ENCODE data around the gene CENPB. TPM values are rescaled to one million over a fixed set of nuclear protein-coding genes. Genes with fewer than 3 reads are reported as not detected.

The CENPB gene
- total RNA-seq, 3 donors from 2014 or later, result 71.7 to 114 (median 75.0) TPM

GRCh38 chr20:3759884-3760283 is 26.7 kb downstream of the CENPB start:
- no peak for ATAC-seq
- H3K4me3 ChIP-seq, result no peak overlapping the region
- intact Hi-C loops (cut with DNase I, micrococcal nuclease), result no loop called here
- no peaks in the 10 kb centered on the region for H3K36me3 ChIP-seq (ENCODE audit: low read depth)
- TF ChIP-seq CTCF (IDR thresholded peaks at IDR 0.05), result no peak
- no peak for DNase-seq
- no peaks in the 10 kb centered on the region for H3K9me3 ChIP-seq
- H3K4me1 ChIP-seq (ENCODE audit: low read depth), result no peaks in the 10 kb centered on the region

GRCh38 chr20:3759316-3759823 is 27.2 kb downstream of the CENPB start:
- Histone ChIP-seq H3K36me3 (ENCODE audit: low read depth) (no peaks in the 10 kb centered on the region), H3K9me3 (no peaks in the 10 kb centered on the region), H3K4me3 (no peak overlapping the region), H3K4me1 (ENCODE audit: low read depth) (no peaks in the 10 kb centered on the region)
- TF ChIP-seq CTCF (IDR thresholded peaks at IDR 0.05), result no peak
- DNase-seq (no peak), ATAC-seq (no peak)
- intact Hi-C loops (cut with DNase I, micrococcal nuclease), result no loop called here

- no peak for DNase-seq
- no peak for ATAC-seq
- Histone ChIP-seq H3K9me3 (no peaks in the 10 kb centered on the region), H3K36me3 (ENCODE audit: low read depth) (no peaks in the 10 kb centered on the region), H3K4me3 (no peak overlapping the region), H3K4me1 (ENCODE audit: low read depth) (no peaks in the 10 kb centered on the region)
- TF ChIP-seq CTCF (IDR thresholded peaks at IDR 0.05), result no peak
- intact Hi-C loops (cut with DNase I, micrococcal nuclease), result no loop called here
Measured at GRCh38 chr20:3758566-3758965, 28.0 kb downstream of the CENPB start.

- DNase-seq (no peak), ATAC-seq (no peak)
- intact Hi-C loops (cut with DNase I, micrococcal nuclease), result no loop called here
- no peaks in the 10 kb centered on the region for H3K4me1 ChIP-seq (ENCODE audit: low read depth)
- no peak overlapping the region for H3K4me3 ChIP-seq
- H3K9me3 ChIP-seq, result no peaks in the 10 kb centered on the region
- no peak for TF ChIP-seq CTCF (IDR thresholded peaks at IDR 0.05)
- H3K36me3 ChIP-seq (ENCODE audit: low read depth), result no peaks in the 10 kb centered on the region
Measured at GRCh38 chr20:3757268-3757667, 29.3 kb downstream of the CENPB start.

- TF ChIP-seq CTCF (IDR thresholded peaks at IDR 0.05), result no peak
- ATAC-seq (no peak), DNase-seq (no peak)
- intact Hi-C loops (cut with DNase I, micrococcal nuclease), result no loop called here
- Histone ChIP-seq H3K36me3 (ENCODE audit: low read depth) (no peaks in the 10 kb centered on the region), H3K9me3 (no peaks in the 10 kb centered on the region), H3K4me1 (ENCODE audit: low read depth) (peaks cover 7% of the 10 kb centered on the region), H3K4me3 (no peak overlapping the region)
Measured at GRCh38 chr20:3755814-3756480, 30.6 kb downstream of the CENPB start.
